Loucy (cell line): Measurements from ENCODE around the gene SPINK7.

Experiments
- H2AFZ ChIP-seq: fragments of 200-600 bp; sonication (generic); 2 replicates; pipeline ENCODE4 v1.6.0; 2016; ENCODE audit warnings: antibody characterized with exemption, mild to moderate bottlenecking, low read length, moderate library complexity
- H3F3A ChIP-seq: fragments of 200-600 bp; 2 replicates; pipeline ENCODE4 v1.6.0; 2016; ENCODE audit warnings: antibody characterized with exemption, low read depth, mild to moderate bottlenecking
- H3K27me3 ChIP-seq: fragments of 200-600 bp; sonication (generic); 2 replicates; pipeline ENCODE4 v1.6.1; 2014; ENCODE audit warnings: low read length, mild to moderate bottlenecking; ENCODE audit not compliant: insufficient read depth, poor library complexity, severe bottlenecking
- H3K36me3 ChIP-seq: fragments of 200-600 bp; sonication (generic); 2 replicates; pipeline ENCODE4 v1.6.1; 2016; ENCODE audit warnings: low read length; ENCODE audit not compliant: insufficient read depth
- H3K4me1 ChIP-seq: fragments of 200-600 bp; sonication (generic); 2 replicates; pipeline ENCODE4 v1.5.1; 2014; ENCODE audit warnings: low read length, mild to moderate bottlenecking; ENCODE audit not compliant: insufficient read depth, poor library complexity, severe bottlenecking
- H3K4me2 ChIP-seq: fragments of 200-600 bp; sonication (generic); 2 replicates; pipeline ENCODE4 v1.6.0; 2014; ENCODE audit warnings: antibody characterized with exemption, low read length, low read depth, mild to moderate bottlenecking; ENCODE audit not compliant: poor library complexity, severe bottlenecking
- H3K4me3 ChIP-seq: fragments of 200-600 bp; sonication (generic); 2 replicates; pipeline ENCODE4 v1.5.1; 2014; ENCODE audit warnings: low read length, mild to moderate bottlenecking, mixed read lengths; ENCODE audit not compliant: poor library complexity, severe bottlenecking
- H3K79me2 ChIP-seq: fragments of 200-600 bp; sonication (generic); 2 replicates; pipeline ENCODE4 v1.6.1; 2014; ENCODE audit warnings: low read length; ENCODE audit not compliant: insufficient read depth
- H3K9ac ChIP-seq: fragments of 200-600 bp; sonication (generic); 2 replicates; pipeline ENCODE4 v1.6.0; 2014; ENCODE audit warnings: mild to moderate bottlenecking, low read depth, low read length, moderate library complexity; ENCODE audit not compliant: poor library complexity, severe bottlenecking
- H3K9me2 ChIP-seq: fragments of 200-600 bp; sonication (generic); replicated peaks from 2 replicates; pipeline ENCODE4 v1.6.1; 2016; ENCODE audit warnings: low read depth, low read length, mixed read lengths
- H3K9me3 ChIP-seq: fragments of 200-600 bp; sonication (generic); 2 replicates; pipeline ENCODE4 v1.6.1; 2014; ENCODE audit warnings: mild to moderate bottlenecking, antibody characterized with exemption, low read length, low read depth; ENCODE audit not compliant: insufficient read depth
- H4K20me1 ChIP-seq: fragments of 200-600 bp; sonication (generic); 2 replicates; pipeline ENCODE4 v1.6.0; 2014; ENCODE audit warnings: antibody characterized with exemption, low read length, mild to moderate bottlenecking; ENCODE audit not compliant: insufficient read depth, poor library complexity, severe bottlenecking
- EZH2phosphoT487 ChIP-seq: fragments of 200-600 bp; IDR thresholded peaks from 2 replicates; pipeline ENCODE4 v1.6.1; 2018; ENCODE audit warnings: antibody characterized with exemption, mild to moderate bottlenecking, moderate library complexity, borderline replicate concordance
- TF ChIP-seq, protein P1 (sequence below): fragments of 200-600 bp; sonication (generic); conservative IDR thresholded peaks from 2 replicates; pipeline ENCODE4 v1.5.1; 2014; ENCODE audit warnings: mild to moderate bottlenecking, antibody characterized with exemption, low read length

Gene SPINK7

DNA sequence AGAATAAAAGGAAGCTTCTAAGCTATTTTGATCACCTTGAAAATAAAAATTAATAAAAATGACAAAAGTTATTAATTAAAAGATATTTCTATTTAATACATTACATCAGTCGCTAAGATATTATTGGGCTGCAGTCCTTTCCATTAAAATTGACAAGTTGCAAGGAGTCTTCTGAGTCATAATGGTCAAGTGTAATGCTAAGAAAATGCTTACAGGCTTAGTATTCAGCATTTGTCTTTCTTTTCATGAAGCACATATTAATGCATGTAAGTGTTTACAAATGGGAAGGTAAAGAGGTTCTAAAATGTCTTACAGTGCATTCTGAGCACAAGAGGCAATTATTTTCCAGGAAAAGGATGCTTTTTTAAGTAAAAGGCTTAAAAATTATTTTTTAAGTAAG is 40.5 kb downstream of the SPINK7 start:
- Histone ChIP-seq H3K36me3 (no peaks in the 10 kb centered on the region), H4K20me1 (no peaks in the 10 kb centered on the region), H3K9me3 (no peaks in the 10 kb centered on the region), H3K27me3 (no peaks in the 10 kb centered on the region), H3K9me2 (no peaks in the 10 kb centered on the region), H3K9ac (no peak overlapping the region), H2AFZ (no peak overlapping the region), H3K4me2 (no peak overlapping the region), H3K4me3 (no peak overlapping the region), H3K4me1 (no peaks in the 10 kb centered on the region), H3F3A (no peaks in the 10 kb centered on the region), H3K79me2 (no peaks in the 10 kb centered on the region)
- TF ChIP-seq EZH2phosphoT487: no peak
- TF ChIP-seq, protein P1, sequence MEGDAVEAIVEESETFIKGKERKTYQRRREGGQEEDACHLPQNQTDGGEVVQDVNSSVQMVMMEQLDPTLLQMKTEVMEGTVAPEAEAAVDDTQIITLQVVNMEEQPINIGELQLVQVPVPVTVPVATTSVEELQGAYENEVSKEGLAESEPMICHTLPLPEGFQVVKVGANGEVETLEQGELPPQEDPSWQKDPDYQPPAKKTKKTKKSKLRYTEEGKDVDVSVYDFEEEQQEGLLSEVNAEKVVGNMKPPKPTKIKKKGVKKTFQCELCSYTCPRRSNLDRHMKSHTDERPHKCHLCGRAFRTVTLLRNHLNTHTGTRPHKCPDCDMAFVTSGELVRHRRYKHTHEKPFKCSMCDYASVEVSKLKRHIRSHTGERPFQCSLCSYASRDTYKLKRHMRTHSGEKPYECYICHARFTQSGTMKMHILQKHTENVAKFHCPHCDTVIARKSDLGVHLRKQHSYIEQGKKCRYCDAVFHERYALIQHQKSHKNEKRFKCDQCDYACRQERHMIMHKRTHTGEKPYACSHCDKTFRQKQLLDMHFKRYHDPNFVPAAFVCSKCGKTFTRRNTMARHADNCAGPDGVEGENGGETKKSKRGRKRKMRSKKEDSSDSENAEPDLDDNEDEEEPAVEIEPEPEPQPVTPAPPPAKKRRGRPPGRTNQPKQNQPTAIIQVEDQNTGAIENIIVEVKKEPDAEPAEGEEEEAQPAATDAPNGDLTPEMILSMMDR: no peak

DNA sequence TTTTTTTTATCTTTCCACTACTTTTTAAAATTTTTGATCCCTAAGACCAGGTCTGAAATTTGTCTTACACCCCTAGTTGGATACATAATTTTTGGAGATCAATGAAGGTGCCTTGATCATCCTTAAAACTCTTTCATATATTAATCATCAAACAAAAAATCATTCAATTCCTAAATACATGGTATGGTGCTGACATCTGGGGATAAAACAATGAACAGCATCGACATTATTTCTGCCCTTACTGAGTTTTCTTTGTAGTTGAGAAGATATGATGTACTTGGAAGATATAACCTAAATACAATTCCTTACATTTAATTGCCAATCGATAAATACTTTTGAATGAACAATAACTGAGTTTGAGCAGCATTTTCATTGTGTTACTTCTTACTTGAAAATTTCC is 41.4 kb downstream of the SPINK7 start:
- H3K9me3 ChIP-seq: no peaks in the 10 kb centered on the region
- H3K4me2 ChIP-seq: no peak overlapping the region
- no peaks in the 10 kb centered on the region for H3K9me2 ChIP-seq
- H3K9ac ChIP-seq: no peak overlapping the region
- no peaks in the 10 kb centered on the region for H3K4me1 ChIP-seq
- no peaks in the 10 kb centered on the region for H3K36me3 ChIP-seq
- no peaks in the 10 kb centered on the region for H3F3A ChIP-seq
- H3K27me3 ChIP-seq: no peaks in the 10 kb centered on the region
- no peak overlapping the region for H2AFZ ChIP-seq
- TF ChIP-seq, protein P1: no peak
- TF ChIP-seq EZH2phosphoT487: no peak
- no peak overlapping the region for H3K4me3 ChIP-seq
- H4K20me1 ChIP-seq: no peaks in the 10 kb centered on the region
- no peaks in the 10 kb centered on the region for H3K79me2 ChIP-seq

DNA sequence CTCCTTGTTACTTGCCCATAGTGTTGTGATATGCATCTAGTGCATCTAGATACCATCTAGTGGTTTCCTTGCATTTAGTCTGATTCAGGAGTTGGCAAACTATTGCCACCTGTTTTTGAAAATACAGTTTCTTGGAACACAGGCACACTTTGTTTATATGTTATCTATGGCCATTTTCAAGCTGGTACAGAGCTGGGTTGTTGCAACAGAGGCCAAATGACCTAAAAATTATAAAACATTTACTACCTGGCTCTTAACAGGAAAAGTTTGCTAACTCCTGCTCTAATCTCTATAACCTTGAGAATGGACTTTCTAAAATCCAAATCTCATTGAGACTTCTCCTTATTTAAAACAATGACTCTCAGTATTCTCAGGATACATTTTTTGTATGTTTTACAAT is 52.1 kb downstream of the SPINK7 start:
- H3K9me3 ChIP-seq: no peaks in the 10 kb centered on the region
- no peaks in the 10 kb centered on the region for H3F3A ChIP-seq
- no peak overlapping the region for H3K4me3 ChIP-seq
- H3K9me2 ChIP-seq: no peaks in the 10 kb centered on the region
- H3K36me3 ChIP-seq: no peaks in the 10 kb centered on the region
- peaks cover 12% of the 10 kb centered on the region for H3K27me3 ChIP-seq
- no peak for TF ChIP-seq EZH2phosphoT487
- TF ChIP-seq, protein P1: no peak
- H3K4me2 ChIP-seq: no peak overlapping the region
- no peaks in the 10 kb centered on the region for H4K20me1 ChIP-seq
- H3K4me1 ChIP-seq: no peaks in the 10 kb centered on the region
- H3K79me2 ChIP-seq: no peaks in the 10 kb centered on the region
- no peak overlapping the region for H2AFZ ChIP-seq
- H3K9ac ChIP-seq: no peak overlapping the region
